IMR-90 (cell line): ENCODE data around the gene RADX. TPM values are rescaled to one million over a fixed set of nuclear protein-coding genes. Genes with fewer than 3 reads are reported as not detected.

ENCODE experiments used
- ATAC-seq: fragments of 200-7000 bp; cut with Tn5 transposase; 2 replicates; pipeline ENCODE4 v1.9.1; 2020; ENCODE audit warnings: low read depth, mild to moderate bottlenecking, moderate library complexity
- BruUV-seq: library from RNA; stranded (reverse); fragments of 400-500 nt; replicated peaks from 2 replicates; lab custom pipeline; 2021; lab: Mats Ljungman, UMichigan
- CTCF ChIA-PET: fragments of 300-600 bp; formaldehyde crosslinking; extraction: SDS; loops from one replicate; lab custom pipeline; 2021; ENCODE audit warnings: antibody characterized with exemption; lab: Yijun Ruan, JAX
- POLR2A ChIA-PET: fragments of 300-600 bp; sonication (Branson Sonifier 250); formaldehyde crosslinking; loops from one replicate; lab custom pipeline; 2022; ENCODE audit warnings: antibody characterized with exemption; ENCODE audit not compliant: unreplicated experiment; lab: Charles Lee
- DNase-seq: peaks from one replicate; pipeline ENCODE4 v3.0.0; 2013
- H2AFZ ChIP-seq: replicated peaks from 2 replicates; pipeline ENCODE3; 2013; ENCODE audit warnings: low read length, mild to moderate bottlenecking; ENCODE audit not compliant: poor library complexity
- H2AK5ac ChIP-seq: 2 replicates; pipeline ENCODE4 v1.6.1; 2013; ENCODE audit warnings: low read depth, low read length, inconsistent platforms
- H2AK9ac ChIP-seq: replicated peaks from 2 replicates; pipeline ENCODE3; 2013; ENCODE audit warnings: mild to moderate bottlenecking, low read depth, low read length, moderate library complexity; ENCODE audit not compliant: poor library complexity
- H2BK120ac ChIP-seq: 2 replicates; pipeline ENCODE4 v1.6.1; 2013; ENCODE audit warnings: low read depth, low read length, inconsistent platforms
- H2BK15ac ChIP-seq: 3 replicates; pipeline ENCODE4 v1.6.1; 2013; ENCODE audit warnings: low read depth, low read length, inconsistent platforms
- H2BK20ac ChIP-seq: 2 replicates; pipeline ENCODE4 v1.6.1; 2013; ENCODE audit warnings: low read depth, mild to moderate bottlenecking, inconsistent platforms, low read length, moderate library complexity
- H2BK5ac ChIP-seq: 2 replicates; pipeline ENCODE4 v1.6.1; 2013; ENCODE audit warnings: mild to moderate bottlenecking, low read depth, low read length, inconsistent platforms; ENCODE audit not compliant: poor library complexity, severe bottlenecking
- H3K14ac ChIP-seq: replicated peaks from 2 replicates; pipeline ENCODE4 v1.6.1; 2013; ENCODE audit warnings: low read depth, low read length, inconsistent platforms
- H3K18ac ChIP-seq: 2 replicates; pipeline ENCODE4 v1.6.1; 2013; ENCODE audit warnings: low read depth, low read length, control low read depth
- H3K23ac ChIP-seq: 2 replicates; pipeline ENCODE4 v1.6.1; 2013; ENCODE audit warnings: low read depth, low read length, inconsistent platforms
- H3K27ac ChIP-seq: 2 replicates; pipeline ENCODE4 v1.5.1; 2013; ENCODE audit warnings: mild to moderate bottlenecking, control low read depth, low read length; ENCODE audit not compliant: insufficient read depth
- H3K27me3 ChIP-seq: 2 replicates; pipeline ENCODE4 v1.6.1; 2013; ENCODE audit warnings: low read length; ENCODE audit not compliant: control insufficient read depth, insufficient read depth
- H3K36me3 ChIP-seq: 2 replicates; pipeline ENCODE4 v1.6.1; 2013; ENCODE audit warnings: low read length, mixed read lengths; ENCODE audit not compliant: control insufficient read depth, insufficient read depth
- H3K4ac ChIP-seq: 2 replicates; pipeline ENCODE4 v1.6.1; 2013; ENCODE audit warnings: low read depth, low read length, inconsistent platforms
- H3K4me1 ChIP-seq: 2 replicates; pipeline ENCODE4 v1.6.1; 2013; ENCODE audit warnings: low read length, mixed read lengths; ENCODE audit not compliant: control insufficient read depth, insufficient read depth
- H3K4me2 ChIP-seq: 2 replicates; pipeline ENCODE4 v1.6.1; 2013; ENCODE audit warnings: low read depth, mild to moderate bottlenecking, control low read depth, low read length, moderate library complexity
- H3K4me3 ChIP-seq: 2 replicates; pipeline ENCODE4 v1.5.1; 2013; ENCODE audit warnings: low read depth, mild to moderate bottlenecking, control low read depth, low read length, moderate library complexity; ENCODE audit not compliant: insufficient read depth
- H3K56ac ChIP-seq: 2 replicates; pipeline ENCODE4 v1.6.1; 2013; ENCODE audit warnings: low read length, inconsistent platforms; ENCODE audit not compliant: insufficient read depth; ENCODE audit errors: extremely low read depth
- H3K79me1 ChIP-seq, 2 experiments: 2 replicates each; pipeline ENCODE4 v1.6.1; 2013; ENCODE audit warnings: low read length in 2 of 2, inconsistent platforms in 1 of 2, low read depth in 1 of 2
- H3K9ac ChIP-seq: 2 replicates; pipeline ENCODE4 v1.6.1; 2013; ENCODE audit warnings: low read depth, low read length, control low read depth
- H3K9me1 ChIP-seq: 2 replicates; pipeline ENCODE4 v1.6.1; 2013; ENCODE audit warnings: low read length, inconsistent platforms; ENCODE audit not compliant: insufficient read depth
- H3K9me3 ChIP-seq: 2 replicates; pipeline ENCODE4 v1.6.1; 2013; ENCODE audit warnings: low read length; ENCODE audit not compliant: control insufficient read depth, insufficient read depth
- H4K20me1 ChIP-seq: 2 replicates; pipeline ENCODE4 v1.6.1; 2013; ENCODE audit warnings: low read length, inconsistent platforms; ENCODE audit not compliant: insufficient read depth
- H4K5ac ChIP-seq: 2 replicates; pipeline ENCODE4 v1.6.1; 2013; ENCODE audit warnings: mild to moderate bottlenecking, low read depth, low read length, control low read depth
- H4K8ac ChIP-seq, 2 experiments: 2 replicates each; pipeline ENCODE4 v1.6.1; 2013; ENCODE audit warnings: low read depth in 2 of 2, low read length in 2 of 2, control low read depth in 1 of 2, inconsistent platforms in 1 of 2
- H4K91ac ChIP-seq: 2 replicates; pipeline ENCODE4 v1.6.1; 2013; ENCODE audit warnings: low read depth, low read length, inconsistent platforms; ENCODE audit not compliant: insufficient read depth
- BHLHE40 ChIP-seq: fragments of 150-350 bp; IDR thresholded peaks from 2 replicates; pipeline ENCODE4 v1.6.1; 2016; ENCODE audit warnings: mild to moderate bottlenecking, low read depth, low read length
- CEBPB ChIP-seq: IDR thresholded peaks from 2 replicates; pipeline ENCODE4 v1.6.1; 2012; ENCODE audit warnings: low read depth, low read length, improper control_type of control experiment
- CHD1 ChIP-seq: IDR thresholded peaks from 2 replicates; pipeline ENCODE4 v1.6.1; 2012; ENCODE audit warnings: low read depth, low read length, improper control_type of control experiment
- CTCF ChIP-seq: conservative IDR thresholded peaks from 2 replicates; pipeline ENCODE4 v1.5.1; 2012; ENCODE audit warnings: mild to moderate bottlenecking, low read depth, low read length, improper control_type of control experiment
- ELK1 ChIP-seq: fragments of 150-350 bp; IDR thresholded peaks from 2 replicates; pipeline ENCODE4 v1.6.1; 2016; ENCODE audit warnings: low read depth, mild to moderate bottlenecking, low read length, moderate library complexity, borderline replicate concordance
- FOS ChIP-seq: fragments of 150-350 bp; IDR thresholded peaks from 2 replicates; pipeline ENCODE4 v1.6.1; 2016; ENCODE audit warnings: low read depth, low read length
- MAFK ChIP-seq: IDR thresholded peaks from 2 replicates; pipeline ENCODE4 v1.6.1; 2012; ENCODE audit warnings: low read depth, low read length, improper control_type of control experiment
- MAZ ChIP-seq: IDR thresholded peaks from 2 replicates; pipeline ENCODE4 v1.6.1; 2012; ENCODE audit warnings: low read depth, mild to moderate bottlenecking, low read length, improper control_type of control experiment, moderate library complexity, borderline replicate concordance
- MXI1 ChIP-seq: IDR thresholded peaks from 2 replicates; pipeline ENCODE4 v1.6.1; 2012; ENCODE audit warnings: low read depth, mild to moderate bottlenecking, low read length, moderate library complexity, borderline replicate concordance
- NFE2L2 ChIP-seq: fragments of 150-350 bp; IDR thresholded peaks from 2 replicates; pipeline ENCODE4 v1.6.1; 2016; ENCODE audit warnings: low read depth, mild to moderate bottlenecking, low read length
- POLR2A ChIP-seq: IDR thresholded peaks from 2 replicates; pipeline ENCODE4 v1.6.1; 2012; ENCODE audit warnings: mild to moderate bottlenecking, low read depth, low read length
- RAD21 ChIP-seq: IDR thresholded peaks from 2 replicates; pipeline ENCODE4 v1.6.1; 2012; ENCODE audit warnings: low read length, improper control_type of control experiment
- RCOR1 ChIP-seq: IDR thresholded peaks from 2 replicates; pipeline ENCODE4 v1.6.1; 2012; ENCODE audit warnings: mild to moderate bottlenecking, low read length, improper control_type of control experiment; ENCODE audit not compliant: insufficient replicate concordance
- RFX5 ChIP-seq: IDR thresholded peaks from 2 replicates; pipeline ENCODE4 v1.8.0; 2012; ENCODE audit warnings: low read depth, mild to moderate bottlenecking, low read length, moderate library complexity
- SMC3 ChIP-seq: fragments of 150-350 bp; IDR thresholded peaks from 2 replicates; pipeline ENCODE4 v1.6.1; 2016; ENCODE audit warnings: low read depth, mild to moderate bottlenecking, antibody characterized with exemption, low read length, moderate library complexity
- WGBS, 2 experiments: methylation state at CpG; one replicate each; pipeline versions ENCODE4 v1.1.5 to v1.1.7; 2013; ENCODE audit warnings: missing lambda C conversion rate in 2 of 2; ENCODE audit not compliant: insufficient read length in 1 of 2; ENCODE audit errors: extremely low coverage in 2 of 2; 5-methylcytosine and 5-hydroxymethylcytosine counted together
- dilution Hi-C: fragments of 300-500 bp; cut with HindIII; formaldehyde crosslinking; loops from one replicate; pipeline ENCODE4 v1.14.3; 2018; ENCODE audit warnings: low sequenced_read_pairs; ENCODE audit not compliant: unreplicated experiment
- in situ Hi-C: fragments of 300-500 bp; cut with MboI; formaldehyde crosslinking; loops from 3 replicates; pipeline ENCODE4 v1.14.3; 2019; ENCODE audit warnings: low sequenced_read_pairs, inconsistent platforms, mixed read lengths
- intact Hi-C: fragments of 100-400 bp; cut with micrococcal nuclease; formaldehyde crosslinking; loops from 2 replicates; pipeline ENCODE4 v1.10.0; 2022
- polyA plus RNA-seq, 3 experiments: library from polyadenylated mRNA; depleted of rRNA; stranded (reverse); fragments of >200 nt; gene quantifications; 2 replicates each; pipeline ENCODE4 v1.2.3, GENCODE V29; 2012; ENCODE audit warnings: low replicate concordance in 1 of 3
- total RNA-seq: library from RNA; depleted of rRNA; stranded (reverse); fragments of >200 nt; gene quantifications from 2 replicates; pipeline ENCODE4 v1.2.3, GENCODE V29; 2012
- TF ChIP-seq, protein P1 (sequence below): fragments of 150-350 bp; IDR thresholded peaks from 2 replicates; pipeline ENCODE4 v1.6.1; 2017; ENCODE audit warnings: mild to moderate bottlenecking, antibody characterized with exemption, low read length, low read depth

RADX gene
- total and polyA plus RNA-seq, 2 of the 4 experiments (the other 2 are of a cell fraction) = 1.6 to 1.8 TPM

DNA sequence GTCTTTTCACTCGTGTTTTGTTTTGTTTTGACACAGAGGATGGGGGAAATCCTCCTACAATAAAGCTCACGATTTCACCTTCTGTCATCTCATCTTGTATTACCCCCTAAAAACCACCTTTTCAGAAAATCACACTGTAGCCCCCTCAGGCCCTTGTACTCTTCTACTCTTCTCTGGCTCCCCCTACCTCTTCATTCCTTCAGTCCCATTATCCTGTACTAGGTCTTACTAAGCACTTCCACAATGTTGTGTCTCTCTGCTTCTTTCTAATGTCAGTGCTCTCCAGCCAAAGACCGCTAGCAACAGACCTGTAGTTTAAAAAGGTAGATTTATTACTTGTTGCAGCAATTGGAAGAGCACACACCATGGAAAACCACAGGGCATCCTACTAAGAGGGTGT lies 84.7 kb downstream of the RADX start:
- Histone ChIP-seq H3K36me3 (no peaks in the 10 kb centered on the region), H2BK15ac (no peak overlapping the region), H4K5ac (no peak overlapping the region), H3K4me2 (no peak overlapping the region), H2BK20ac (no peak overlapping the region), H3K18ac (no peak overlapping the region), H3K9me1 (0 out of 2 replicates have a peak, but pooled peaks cover 4% of the 10 kb centered on the region), H2BK5ac (no peak overlapping the region), H4K8ac (no peak overlapping the region), H4K20me1 (no peaks in the 10 kb centered on the region), H3K4me3 (no peak overlapping the region), H3K79me1 (no peaks in the 10 kb centered on the region), H3K4me1 (no peaks in the 10 kb centered on the region), H3K9ac (no peak overlapping the region), H3K27ac (no peak overlapping the region), H3K14ac (no peak overlapping the region), H3K56ac (no peak overlapping the region), H4K91ac (no peak overlapping the region), H3K27me3 (peaks cover 1% of the 10 kb centered on the region), H3K9me3 (no peaks in the 10 kb centered on the region), H2BK120ac (no peak overlapping the region), H3K4ac (no peak overlapping the region), H3K23ac (no peak overlapping the region), H2AK9ac (no peak overlapping the region), H2AFZ (no peak overlapping the region), H2AK5ac (no peak overlapping the region)
- intact Hi-C loops = no loop called here
- no CpG with 5 or more reads among the region's 3 CpGs for whole genome bisulfite sequencing, 2 experiments
- BruUV-seq = no TSS peak
- CTCF ChIA-PET = no interaction called here
- TF ChIP-seq BHLHE40 (no peak), RFX5 (no peak), NFE2L2 (no peak), MAZ (no peak), ELK1 (no peak), MAFK (no peak), FOS (no peak), RCOR1 (no peak), CHD1 (no peak), MXI1 (no peak), RAD21 (no peak), CTCF (no peak), POLR2A (no peak), SMC3 (no peak), CEBPB (no peak)
- TF ChIP-seq, protein P1, sequence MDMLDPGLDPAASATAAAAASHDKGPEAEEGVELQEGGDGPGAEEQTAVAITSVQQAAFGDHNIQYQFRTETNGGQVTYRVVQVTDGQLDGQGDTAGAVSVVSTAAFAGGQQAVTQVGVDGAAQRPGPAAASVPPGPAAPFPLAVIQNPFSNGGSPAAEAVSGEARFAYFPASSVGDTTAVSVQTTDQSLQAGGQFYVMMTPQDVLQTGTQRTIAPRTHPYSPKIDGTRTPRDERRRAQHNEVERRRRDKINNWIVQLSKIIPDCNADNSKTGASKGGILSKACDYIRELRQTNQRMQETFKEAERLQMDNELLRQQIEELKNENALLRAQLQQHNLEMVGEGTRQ = no peak
- DNase-seq = no peak
- dilution Hi-C loops = no loop called here
- in situ Hi-C loops = no loop called here
- POLR2A ChIA-PET = no interaction called here
- ATAC-seq = no peak
